Amygdala (tissue), 56 donors: ENCODE measurements around the gene INHBC.

Experiments
- DNase-seq, 56 donors: peaks; one replicate each; lab custom pipeline; 2025; lab: John Stamatoyannopoulos, UW

The INHBC gene

GRCh38 chr12:57452937-57453509 lies 18.4 kb downstream of the INHBC start:
- DNase-seq: peak in 53 of 56 donors; percentile 7 to 82 (median 52)

DNA sequence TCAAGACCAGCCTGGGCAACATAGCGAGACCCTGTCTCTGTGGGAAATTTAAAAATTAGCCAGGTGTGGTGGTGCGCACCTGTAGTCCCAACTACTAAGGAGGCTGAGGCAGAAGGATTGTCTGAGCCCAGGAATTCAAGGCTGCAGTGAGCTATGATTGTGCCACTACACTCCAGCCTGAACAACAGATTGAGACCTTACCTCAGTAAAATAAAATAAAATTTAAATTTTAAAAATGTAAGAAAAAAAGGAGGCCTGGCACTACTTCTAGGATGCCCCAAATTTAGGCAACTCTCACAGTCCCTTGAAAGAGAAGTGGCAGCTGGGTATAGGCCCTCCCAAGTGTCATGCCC lies 19.6 kb downstream of the INHBC start:
- DNase-seq: no peak

DNA sequence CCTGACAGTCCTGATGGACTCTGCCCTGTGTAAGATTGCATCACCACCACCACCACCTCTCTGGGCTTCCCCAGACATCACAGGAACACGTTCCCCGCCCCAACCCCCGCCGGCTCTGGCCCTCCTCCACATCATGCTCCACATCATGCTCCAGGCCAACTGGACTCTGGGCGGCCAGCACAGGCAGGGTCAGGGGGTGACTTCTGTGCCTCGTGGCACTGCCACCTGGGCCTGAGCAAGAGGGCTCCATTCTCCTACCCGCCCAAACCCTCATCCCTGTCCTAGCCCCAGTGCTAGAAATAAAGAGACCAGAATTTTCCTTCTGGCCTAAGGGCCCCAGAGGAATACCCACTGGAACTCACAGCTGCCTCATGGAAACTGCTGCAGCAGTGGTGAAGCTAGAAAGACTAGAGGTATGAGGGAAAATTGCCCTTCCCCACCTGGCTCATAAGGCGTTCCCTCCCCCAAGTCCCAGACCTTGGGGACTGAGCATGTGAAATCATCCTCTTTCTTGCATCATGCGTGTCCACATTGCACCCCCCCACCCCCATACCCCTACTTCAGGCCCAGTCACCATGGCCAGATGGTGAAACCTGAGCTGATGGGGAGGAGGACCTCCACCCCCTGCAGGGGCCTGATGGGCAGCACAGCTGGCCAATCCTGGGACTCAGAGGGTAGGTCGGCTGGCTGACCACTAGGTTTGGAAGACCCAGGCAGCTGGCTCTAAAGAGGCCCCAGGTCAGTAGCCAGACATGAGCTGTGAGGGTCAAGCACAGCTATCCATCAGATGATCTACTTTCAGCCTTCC lies 20.2 kb downstream of the INHBC start, which contains the start of gene INHBE:
TSS of gene INHBE (plus strand) at position 742 of the 808 bp plus-strand sequence. CDS start 230 bp downstream, outside the sequence.
- DNase-seq: no peak

- no peak for DNase-seq
These were observed 21.0 kb downstream of the INHBC start for GRCh38 chr12:57455374-57456144.

DNA sequence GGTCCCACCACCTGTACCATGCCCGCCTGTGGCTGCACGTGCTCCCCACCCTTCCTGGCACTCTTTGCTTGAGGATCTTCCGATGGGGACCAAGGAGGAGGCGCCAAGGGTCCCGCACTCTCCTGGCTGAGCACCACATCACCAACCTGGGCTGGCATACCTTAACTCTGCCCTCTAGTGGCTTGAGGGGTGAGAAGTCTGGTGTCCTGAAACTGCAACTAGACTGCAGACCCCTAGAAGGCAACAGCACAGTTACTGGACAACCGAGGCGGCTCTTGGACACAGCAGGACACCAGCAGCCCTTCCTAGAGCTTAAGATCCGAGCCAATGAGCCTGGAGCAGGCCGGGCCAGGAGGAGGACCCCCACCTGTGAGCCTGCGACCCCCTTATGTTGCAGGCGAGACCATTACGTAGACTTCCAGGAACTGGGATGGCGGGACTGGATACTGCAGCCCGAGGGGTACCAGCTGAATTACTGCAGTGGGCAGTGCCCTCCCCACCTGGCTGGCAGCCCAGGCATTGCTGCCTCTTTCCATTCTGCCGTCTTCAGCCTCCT lies 21.6 kb downstream of the INHBC start:
- peak in 1 of 56 donors; percentile 18 for DNase-seq

DNA sequence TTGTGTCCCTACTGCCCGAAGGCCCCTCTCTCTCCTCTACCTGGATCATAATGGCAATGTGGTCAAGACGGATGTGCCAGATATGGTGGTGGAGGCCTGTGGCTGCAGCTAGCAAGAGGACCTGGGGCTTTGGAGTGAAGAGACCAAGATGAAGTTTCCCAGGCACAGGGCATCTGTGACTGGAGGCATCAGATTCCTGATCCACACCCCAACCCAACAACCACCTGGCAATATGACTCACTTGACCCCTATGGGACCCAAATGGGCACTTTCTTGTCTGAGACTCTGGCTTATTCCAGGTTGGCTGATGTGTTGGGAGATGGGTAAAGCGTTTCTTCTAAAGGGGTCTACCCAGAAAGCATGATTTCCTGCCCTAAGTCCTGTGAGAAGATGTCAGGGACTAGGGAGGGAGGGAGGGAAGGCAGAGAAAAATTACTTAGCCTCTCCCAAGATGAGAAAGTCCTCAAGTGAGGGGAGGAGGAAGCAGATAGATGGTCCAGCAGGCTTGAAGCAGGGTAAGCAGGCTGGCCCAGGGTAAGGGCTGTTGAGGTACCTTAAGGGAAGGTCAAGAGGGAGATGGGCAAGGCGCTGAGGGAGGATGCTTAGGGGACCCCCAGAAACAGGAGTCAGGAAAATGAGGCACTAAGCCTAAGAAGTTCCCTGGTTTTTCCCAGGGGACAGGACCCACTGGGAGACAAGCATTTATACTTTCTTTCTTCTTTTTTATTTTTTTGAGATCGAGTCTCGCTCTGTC lies 22.3 kb downstream of the INHBC start:
- no peak for DNase-seq

DNA sequence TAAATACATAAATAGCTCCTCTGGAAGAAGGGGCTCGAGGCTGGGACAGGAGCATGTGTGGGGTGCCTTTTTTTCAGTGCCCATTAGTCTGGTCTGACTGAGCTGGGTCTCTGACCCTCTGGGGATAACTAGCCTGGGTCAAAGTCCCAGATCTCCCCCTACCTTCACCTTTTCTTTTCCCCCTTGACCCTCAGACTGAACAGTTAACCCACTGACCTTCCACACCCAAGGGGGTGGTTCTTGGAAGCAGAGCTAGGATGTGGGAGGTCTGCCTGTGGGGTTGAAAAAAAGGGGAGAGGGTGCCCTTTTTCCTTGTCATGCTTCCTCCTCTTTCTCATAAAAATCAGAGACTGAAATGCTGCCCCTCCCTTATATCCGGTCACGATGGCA lies 24.1 kb downstream of the INHBC start:
- no peak for DNase-seq

DNA sequence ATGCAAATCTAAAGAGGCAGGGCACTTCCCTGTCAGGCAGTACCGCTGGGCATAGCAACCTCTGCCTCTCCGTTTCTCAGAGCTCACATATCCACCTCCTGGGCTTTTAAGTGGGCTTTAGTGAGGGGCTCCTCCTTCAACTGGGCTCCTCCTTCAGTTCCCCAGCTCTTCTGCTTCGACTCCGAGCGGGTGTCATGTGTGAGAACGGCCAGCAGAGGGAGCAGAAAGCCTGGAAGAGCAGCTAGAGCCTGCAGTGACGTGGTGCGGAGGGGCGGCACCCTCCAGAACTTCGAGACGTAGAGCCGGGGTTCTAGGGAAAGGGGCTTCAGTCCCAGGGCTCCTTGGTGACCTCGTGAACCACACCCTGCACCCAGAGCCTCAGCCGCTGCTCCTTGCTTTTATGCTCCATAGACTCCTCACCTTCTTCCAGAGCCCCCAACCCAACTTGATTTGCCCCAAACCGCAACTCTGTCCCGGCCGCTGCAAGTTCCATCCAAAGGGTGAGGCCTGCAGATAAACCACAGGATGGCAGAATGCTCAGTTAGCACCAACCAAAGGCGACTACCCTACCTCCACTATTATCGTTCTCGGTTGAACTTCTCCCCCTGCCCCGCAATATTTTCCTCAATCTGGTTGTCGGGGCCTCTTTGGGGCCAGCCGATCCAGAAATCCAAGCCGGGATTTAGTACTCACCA lies 24.6 kb downstream of the INHBC start:
- peak; percentile 17 to 93 (median 82) for DNase-seq

GRCh38 chr12:57459750-57460467 lies 25.3 kb downstream of the INHBC start, which contains the start of gene GLI1:
GLI1 (plus strand) TSS chr12:57459785; CDS start chr12:57463692, 3,907 bp downstream.
- peak in 1 of 56 donors; percentile 54 for DNase-seq

DNA sequence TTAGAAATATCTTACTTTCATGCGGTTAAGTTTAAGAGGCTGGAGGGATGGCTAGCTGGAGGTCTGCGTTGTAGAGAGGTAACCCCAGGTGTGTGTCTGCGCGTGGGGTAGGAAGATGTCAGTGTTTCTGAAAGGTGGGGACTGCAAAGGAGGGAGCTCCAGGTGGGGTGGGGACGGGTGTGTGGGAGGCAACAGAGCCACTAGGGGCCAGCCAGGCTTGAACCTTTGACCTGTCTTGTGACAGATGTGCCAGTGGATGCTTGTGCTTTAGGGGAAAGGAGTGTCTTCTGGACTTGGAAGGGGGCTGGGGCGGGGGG lies 25.8 kb downstream of the INHBC start:
- DNase-seq: no peak

DNA sequence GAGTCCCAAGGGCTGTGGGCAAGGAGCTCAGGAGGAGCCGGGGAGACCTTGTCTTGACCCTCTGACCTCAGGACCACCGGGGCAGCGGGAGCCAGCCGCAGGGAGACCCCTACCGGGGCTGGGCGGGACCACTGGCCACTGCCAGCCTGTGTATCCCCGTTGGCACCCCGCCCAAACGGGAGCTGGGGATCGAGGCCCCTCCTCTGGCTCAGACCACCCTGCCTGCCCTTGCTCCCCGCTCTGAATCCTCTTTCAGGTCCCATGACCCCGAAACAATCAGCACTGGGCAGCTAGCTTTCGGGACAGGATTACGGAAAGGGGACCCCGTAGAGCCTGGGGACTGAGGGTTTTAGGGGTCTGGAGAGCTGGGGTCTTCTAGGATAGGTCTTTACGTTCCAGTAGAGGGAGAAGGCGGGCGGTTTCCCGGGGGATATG lies 26.3 kb downstream of the INHBC start:
- peak in 2 of 56 donors; percentile 10 to 18 for DNase-seq

DNA sequence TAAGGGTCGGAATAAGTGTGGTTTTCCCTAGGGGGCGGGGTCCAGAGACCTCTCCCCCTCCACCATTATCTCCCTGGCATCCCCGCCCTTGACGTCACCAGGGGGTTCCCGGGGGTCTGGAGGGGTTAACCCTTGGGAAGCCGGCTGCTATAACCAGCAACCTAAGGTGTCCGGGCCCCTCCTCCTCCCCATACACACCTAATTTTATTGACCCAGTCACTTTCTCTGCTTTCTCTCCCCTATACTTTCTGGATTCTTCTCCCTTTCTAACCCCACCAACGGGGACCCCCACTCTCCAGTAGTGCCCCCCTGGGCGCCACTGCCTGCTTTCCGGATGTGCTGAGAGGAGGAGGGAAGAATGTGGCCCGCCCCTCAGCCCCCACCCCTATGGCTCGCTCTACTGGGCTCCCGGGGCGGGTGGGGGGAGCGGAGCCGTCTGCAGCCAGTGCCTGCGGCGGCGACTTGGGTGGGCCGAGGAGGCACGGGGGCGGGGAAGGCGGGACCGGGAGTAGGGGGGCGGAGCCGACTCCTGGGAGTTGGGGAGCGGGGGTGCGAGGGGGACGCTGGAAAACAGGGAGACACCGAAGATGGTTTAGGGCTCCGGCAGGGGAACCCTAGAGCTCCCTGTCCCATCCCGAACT lies 26.8 kb downstream of the INHBC start:
- DNase-seq: peak in 14 of 56 donors; percentile 7 to 48 (median 26)

DNA sequence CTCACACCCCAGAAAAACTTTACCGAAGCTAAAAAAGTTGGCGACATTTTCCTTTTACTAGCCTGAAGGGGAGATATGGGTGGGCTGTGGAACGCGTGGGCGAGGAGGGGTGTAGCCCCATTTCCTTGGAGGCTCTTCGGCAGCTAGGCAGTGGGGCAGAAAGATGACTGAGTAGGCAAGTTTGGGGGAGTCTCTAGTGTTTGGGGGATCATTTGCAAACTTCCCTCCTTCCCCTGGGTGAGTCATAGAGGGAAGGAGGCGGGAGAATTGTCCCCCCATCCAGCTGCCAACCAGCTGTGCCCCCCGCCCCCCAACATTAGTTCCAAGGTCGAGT lies 27.3 kb downstream of the INHBC start:
- DNase-seq: peak in 1 of 56 donors; percentile 49

- DNase-seq: peak in 52 of 56 donors; percentile 10 to 81 (median 48)
These were observed 27.8 kb downstream of the INHBC start for GRCh38 chr12:57462251-57462911.

GRCh38 chr12:57462912-57463253 lies 28.3 kb downstream of the INHBC start:
- peak in 1 of 56 donors; percentile 31 for DNase-seq

GRCh38 chr12:57464569-57464968 lies 30.0 kb downstream of the INHBC start:
- no peak for DNase-seq

- no peak for DNase-seq
These were observed 30.6 kb downstream of the INHBC start for GRCh38 chr12:57465030-57465746.
